Dedifferentiated amniotic fluid mesenchymal stem cell (primary cell): Measurements from ENCODE around the gene FOXO1.

Experiments
- DNase-seq: peaks from one replicate; pipeline ENCODE4 v3.0.0-alpha.2; 2016; ENCODE audit errors: extremely low spot score

The FOXO1 gene

DNA sequence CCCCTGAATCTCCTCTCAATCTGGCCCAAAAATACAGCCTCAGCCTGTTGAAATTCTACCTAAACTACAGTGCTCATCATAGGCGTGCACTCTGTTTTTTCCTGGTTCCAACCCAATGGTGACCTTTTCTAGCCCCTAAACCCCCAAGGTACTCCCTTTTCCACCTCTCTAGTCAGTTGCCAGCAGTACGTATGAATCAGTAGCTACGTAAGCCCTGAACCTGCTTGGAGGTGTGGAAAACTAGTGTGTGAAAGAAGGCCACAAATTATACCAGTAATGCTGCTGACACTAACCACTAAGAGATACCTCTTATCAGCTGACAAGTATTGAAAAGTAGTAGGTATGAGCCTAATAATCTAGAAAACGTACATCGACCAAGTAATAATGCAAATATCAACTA, 60.9 kb downstream of the FOXO1 start:
- no peak for DNase-seq

- DNase-seq: no peak
These were observed 62.3 kb downstream of the FOXO1 start for GRCh38 chr13:40604135-40604534.

DNA sequence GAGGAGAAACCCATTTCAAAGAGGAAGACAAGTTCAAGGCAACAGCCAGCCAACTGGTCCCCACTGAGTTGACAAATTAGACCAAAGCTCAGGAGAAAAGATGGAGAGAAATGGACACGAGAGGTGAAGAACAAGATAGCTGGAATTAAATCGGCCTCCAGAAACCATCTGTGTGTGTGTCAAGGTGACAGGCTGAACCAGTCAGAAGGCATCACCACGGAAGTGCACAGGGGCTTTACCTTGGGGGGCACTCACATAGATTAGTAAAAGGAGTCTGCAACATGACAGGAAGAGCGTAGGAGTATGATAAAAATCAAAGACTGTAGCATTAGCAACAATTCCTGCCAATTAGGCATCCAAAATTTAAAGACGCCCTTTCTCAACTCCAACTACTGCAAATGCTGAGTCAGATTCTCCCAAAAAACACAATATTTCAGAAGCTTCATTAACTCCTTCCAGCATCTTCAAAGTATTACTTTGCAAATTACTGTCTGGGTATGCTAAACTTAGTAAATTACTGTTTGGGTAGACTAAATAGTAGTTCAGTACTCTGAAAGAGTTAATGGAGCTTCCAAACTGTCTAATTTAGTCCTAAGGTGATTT, 66.2 kb downstream of the FOXO1 start:
- DNase-seq: no peak

GRCh38 chr13:40599747-40600146, 66.7 kb downstream of the FOXO1 start:
- no peak for DNase-seq

- no peak for DNase-seq
These were observed 67.3 kb downstream of the FOXO1 start for GRCh38 chr13:40599124-40599523.

DNA sequence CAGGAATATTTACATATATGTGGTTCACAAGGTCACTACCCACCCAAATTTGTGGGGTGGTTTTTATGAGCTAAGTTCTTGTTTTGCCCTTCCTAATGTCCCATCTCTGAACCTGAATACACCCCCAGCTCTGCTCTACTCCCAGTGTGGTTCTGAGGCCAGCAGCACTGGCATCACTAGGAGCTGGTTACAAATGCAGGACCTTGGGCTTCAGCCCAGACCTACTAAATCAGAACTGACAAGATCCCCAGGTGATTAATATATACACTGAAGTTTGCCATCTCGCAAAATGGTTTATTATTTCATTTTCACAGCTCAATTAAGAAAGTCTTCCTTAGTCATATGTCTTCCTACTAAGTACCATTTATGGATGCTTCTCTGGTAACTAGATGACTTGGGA, 67.9 kb downstream of the FOXO1 start:
- no peak for DNase-seq

GRCh38 chr13:40597735-40598365, 68.6 kb downstream of the FOXO1 start:
- DNase-seq: no peak

GRCh38 chr13:40596484-40596883, 70.0 kb downstream of the FOXO1 start:
- no peak for DNase-seq

DNA sequence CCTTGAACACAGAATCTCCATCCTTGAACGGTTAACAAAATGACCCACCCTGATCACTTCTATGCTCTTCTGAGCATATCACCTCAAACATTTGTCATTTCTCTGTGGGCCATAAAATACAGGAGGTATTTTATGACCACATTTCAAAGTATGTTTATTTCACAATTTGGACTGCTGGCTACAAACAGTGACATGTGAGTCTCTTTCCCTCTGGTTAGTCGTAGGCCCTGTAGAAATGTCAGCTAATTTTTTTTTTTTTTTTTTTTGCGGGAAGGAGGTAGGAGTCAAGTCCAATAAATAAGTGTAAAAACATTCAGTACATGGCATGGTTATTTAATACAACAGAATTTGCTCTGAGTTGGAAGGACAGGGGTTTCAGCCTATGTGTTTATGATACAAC, 70.7 kb downstream of the FOXO1 start:
- DNase-seq: no peak

GRCh38 chr13:40592035-40592434, 74.4 kb downstream of the FOXO1 start:
- no peak for DNase-seq

DNA sequence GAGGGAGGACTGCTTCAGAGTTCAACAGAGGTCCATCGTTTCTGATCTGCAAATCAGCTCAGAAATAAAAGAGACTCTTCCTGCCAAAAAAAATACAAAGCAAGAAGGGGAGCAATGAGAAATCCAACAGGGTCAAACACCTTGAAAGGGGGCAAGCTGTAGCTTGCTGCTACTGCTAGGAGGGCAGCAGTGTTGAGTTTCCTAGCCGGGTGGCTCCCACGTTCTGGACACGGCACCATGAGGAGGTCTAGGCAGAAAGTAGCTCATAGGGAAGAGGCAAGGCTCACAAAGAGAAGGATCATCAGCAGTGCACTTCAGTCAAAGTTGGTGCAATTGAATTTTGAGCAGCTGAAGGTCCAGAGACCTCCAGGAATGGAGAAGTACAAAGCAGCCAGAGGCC, 75.3 kb downstream of the FOXO1 start:
- DNase-seq: no peak

DNA sequence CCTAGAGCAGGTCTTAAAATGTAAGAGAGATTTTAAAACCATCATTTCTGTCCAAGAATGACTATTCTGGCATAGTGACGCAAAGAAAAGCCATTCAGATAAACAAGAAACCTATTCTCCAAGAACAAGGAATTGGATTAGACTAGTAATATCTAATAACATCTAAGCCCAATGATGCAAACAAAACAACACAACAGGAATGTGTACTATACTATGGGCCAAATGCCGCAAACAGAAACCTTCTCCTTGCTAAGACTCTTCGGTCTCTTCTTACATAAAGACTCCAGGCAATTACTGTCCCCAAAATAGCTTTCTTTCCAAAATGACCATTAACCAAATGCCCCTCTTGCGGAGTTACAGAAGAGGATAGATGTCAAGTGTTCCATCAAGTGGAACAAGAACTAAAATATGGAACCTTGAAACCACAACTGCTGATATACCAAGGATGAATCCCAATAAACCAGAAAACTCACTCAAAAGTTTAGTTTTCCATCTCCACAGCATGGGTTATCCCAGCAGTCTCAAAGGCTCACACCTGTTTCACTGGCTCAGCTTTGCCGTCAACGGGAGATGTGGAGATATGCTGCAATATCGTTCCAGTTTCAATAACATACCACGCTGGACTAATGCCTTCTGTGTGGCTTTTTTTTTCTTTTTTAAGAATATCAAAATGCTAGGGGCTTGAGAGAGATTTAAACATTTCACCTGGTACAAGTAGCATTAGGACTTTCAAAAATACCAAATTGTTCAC, 76.2 kb downstream of the FOXO1 start:
- no peak for DNase-seq

DNA sequence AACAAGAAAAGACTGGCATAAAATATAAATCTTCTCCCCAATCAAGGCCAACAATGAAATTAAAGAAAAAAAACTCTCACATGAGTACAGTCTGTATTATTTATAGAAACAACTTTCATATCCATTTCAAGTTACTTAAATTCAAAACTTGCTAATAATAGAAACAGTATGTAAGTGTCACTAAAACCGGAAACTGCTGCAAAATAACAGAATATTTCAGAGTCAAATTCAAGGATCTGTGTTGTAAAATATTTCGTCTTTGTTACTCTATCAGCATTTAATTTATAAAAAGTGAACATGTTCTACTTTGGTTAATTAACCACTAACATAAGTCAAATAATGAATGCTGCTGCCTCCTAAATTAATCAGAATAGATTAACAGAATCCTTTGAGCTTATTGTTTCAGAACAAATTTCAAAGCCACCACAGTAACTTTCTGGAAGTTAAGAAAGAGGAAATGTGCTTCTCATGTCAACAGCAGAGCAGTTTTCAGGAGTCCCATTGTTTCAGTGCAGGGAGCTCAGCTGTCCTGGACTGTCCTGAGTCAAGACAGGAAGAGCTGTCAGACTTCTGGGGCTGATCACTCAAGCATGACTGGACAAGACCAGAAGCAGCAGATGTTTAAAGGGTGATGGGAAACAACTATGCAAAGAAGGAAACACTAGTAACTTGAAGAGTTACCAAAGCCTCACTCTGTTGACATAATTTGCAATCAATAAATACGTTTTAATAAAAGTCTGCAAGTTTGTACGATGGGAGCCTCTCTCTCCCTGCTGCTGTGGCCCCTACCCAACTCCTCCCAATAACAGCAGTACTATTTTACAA, 76.9 kb downstream of the FOXO1 start:
- DNase-seq: no peak

DNA sequence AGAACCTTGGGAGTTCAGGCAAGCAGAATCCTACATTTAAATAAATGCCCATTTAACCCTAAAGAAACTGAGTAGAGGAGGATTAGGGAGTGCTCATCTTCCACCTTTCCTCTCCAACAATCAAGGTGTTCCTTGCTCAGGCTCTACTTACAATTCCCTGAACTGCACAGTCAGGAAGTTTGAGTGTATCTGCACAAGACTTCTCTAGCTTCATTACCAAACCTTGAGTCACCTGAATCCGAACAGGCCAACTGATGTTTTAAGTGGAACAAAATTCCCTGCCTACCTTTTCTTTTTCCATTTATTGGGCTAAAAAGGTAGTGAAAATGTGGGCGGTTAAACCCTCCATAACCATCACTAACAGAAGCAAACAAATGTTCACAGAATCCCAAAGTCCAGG, 78.3 kb downstream of the FOXO1 start:
- DNase-seq: no peak

GRCh38 chr13:40586886-40587565, 79.4 kb downstream of the FOXO1 start:
- DNase-seq: no peak

DNA sequence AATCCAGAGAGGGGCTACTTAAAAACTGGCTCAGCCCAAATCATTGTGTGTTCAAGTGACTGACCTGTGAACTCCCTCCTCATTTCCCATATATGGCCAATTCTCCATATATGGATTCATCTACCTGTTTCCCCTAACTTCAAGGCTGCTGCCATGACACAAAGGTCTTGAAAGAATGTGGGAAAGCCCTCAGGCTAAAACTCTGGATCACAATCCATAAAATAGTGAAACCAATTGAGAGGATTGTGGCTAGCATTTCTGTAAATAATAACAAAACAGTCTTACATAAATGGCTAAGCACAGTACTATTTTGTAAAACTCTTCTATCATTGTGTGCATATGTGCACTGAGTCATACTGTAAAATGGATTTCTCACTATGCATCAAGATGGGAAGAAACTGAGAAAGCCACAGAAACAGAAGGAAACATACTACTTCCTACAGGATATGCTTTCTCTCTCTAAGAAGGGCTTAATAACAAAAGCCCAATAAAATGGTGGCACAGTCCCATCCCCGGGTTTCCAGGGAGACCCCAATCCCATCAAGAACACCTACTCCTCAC, 80.5 kb downstream of the FOXO1 start:
- no peak for DNase-seq

DNA sequence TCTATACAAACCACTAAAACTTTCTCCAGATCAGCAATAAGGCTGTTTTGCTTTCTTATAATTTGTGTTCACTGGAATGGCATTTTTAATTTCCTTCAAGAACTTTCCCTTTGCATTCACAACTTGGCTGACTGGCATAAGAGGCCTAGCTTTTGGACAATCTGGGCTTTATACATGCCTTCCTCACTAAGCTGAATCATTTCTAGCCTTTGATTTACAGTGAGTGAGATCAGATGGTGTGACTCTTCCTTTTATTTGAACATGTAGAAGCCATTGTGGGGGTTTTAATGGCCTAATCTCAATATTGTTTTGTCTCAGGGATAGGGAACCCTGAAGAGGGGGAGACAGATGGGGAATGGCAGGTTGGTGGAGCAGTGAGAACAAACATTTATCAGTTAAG, 82.7 kb downstream of the FOXO1 start:
- no peak for DNase-seq

DNA sequence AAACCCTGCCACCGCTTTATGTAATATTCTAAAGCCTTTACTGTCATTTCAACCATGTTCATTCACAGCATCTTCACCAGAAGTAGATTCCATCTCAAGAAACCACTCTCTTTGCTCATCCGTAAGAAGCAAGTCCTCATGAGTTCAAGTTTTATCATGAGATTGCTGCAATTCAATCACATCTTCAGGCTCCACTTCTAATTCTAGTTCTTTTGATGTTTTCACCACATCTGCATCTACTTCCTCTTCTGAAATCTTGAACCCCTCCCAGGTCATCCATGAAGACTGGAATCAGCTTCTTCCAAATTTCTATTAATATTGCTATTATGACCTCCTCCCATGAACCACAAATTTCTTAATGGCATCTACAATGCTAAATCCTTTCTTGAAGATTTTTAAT, 83.9 kb downstream of the FOXO1 start:
- no peak for DNase-seq

DNA sequence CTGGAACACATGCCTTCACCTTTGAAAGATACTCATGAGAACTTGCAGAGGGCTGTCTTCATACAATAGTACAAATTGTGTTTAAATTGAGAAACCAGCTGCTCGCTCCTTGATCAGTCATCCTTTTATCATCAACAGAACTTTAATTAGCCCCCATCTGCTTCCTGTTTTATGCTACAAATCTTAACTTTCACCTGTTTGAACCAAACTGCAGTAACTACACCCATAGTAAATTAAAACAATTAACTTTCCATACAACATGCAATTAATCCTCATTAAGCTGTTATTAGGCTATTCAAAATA, 85.2 kb downstream of the FOXO1 start:
- no peak for DNase-seq

- DNase-seq: no peak
These were observed 85.7 kb downstream of the FOXO1 start for GRCh38 chr13:40580566-40581276.

DNA sequence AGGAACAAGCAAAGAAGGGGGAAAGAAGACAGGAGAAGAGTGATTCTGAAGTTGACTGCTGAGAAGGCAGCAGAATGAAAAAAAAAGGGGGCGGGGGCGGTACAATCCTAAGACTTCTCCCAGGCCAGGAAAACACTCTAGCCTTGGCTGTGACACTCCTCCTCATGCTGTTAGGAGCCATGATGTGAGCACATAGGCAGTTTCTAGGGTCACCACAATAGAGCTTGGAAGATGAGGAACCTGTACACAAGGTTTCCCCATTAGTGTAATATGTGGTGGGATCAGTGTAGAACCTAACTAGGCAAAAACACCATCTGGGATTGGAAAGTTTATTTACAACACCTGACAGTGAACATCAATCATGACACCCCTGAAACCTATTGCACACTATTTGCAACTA, 86.9 kb downstream of the FOXO1 start:
- no peak for DNase-seq
